GM19043 (cell line): ENCODE measurements around the gene FOXP4.

ENCODE experiments used
- ATAC-seq: cut with Tn5 transposase; IDR thresholded peaks from one replicate; pipeline ENCODE4 v1.9.1; 2021; ENCODE audit warnings: low read depth; ENCODE audit not compliant: unreplicated experiment

FOXP4 gene

DNA sequence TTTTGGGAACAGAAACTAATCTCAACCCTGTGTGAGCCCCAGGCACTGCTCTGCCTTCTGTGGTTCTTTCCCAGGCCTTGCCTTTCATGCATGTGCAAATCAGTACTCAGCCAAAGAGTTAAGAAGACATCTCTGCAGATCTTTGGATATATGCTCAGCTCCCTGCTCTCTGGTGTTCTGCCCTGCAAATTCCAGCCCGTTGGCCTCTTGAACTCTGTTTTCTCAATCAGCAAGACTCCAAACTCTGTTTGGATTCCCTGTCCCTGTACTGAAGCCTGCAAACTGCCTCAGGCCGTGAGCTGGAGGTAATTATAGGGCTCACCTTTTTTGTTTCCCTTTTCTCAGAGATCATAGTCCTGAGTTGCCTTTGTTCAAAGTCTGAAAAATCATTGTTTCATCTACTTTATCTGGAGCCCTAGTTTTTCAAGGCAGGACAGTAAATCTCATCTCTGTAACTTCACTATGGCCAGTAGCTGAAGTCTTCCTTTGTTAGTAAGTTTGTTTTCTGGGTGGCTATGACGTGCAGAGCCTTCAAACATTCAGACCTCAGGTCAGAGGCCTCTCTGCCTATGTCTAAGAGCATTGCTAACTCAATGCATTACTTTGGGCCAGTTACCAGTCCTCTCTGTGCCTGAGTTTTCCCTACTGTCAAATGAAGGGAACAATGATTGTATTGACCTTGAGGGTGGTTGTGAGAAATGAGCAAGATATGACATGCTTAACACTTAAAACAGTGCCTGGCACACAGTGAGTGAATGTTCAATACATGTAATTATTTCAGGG is 76.2 kb downstream of the FOXP4 start:
- no peak for ATAC-seq

DNA sequence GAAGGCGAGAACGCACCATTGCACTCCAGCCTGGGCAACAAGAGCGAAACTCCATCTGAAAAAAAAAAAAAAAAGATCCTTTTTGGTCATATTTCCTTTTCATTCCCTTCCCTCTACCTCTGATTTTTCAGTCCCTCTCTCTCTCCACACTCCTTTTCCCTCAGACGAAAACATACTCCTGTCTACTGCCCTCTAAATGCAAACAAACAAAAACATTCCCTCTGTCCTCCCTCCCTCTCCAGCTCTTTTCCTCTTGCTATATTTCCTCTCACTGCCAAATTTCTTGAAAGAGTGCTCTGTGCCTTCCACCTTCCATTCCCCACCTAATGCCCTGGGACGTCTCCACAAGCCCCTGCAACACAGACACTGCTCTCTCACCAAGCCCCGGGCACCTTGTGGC is 77.1 kb downstream of the FOXP4 start:
- ATAC-seq, result no peak

DNA sequence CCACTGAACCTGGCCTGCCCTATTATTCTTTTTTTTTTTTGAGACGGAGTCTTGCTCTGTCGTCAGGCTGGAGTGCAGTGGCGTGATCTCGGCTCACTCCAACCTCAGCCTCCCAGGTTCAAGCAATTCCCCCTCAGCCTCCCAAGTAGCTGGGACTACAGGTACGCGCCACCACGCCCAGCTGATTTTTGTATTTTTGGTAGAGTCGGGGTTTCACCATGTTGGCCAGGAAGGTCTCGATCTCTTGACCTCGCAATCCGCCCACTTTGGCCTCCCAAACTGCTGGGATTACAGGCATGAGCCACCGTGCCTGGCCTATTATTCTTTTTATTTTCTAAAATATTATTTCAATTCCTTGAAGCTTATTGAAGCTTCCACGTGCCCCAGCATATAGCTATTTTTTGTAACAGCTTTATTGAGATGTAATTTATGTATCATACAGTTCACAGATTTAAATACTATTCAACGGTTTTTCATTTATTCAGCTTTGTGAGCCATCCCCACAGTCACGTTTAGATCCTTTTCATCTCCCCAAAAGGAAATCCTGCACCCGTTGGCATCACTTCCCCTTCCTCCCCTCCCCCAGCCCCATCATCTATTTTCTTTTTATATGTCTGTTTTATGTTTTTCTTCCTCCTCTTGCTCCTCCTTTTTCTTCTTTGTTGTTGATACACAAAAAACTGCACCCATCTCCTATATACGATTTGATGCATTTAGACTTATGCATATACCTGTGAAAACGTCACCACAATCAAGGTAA is 78.6 kb downstream of the FOXP4 start:
- no peak for ATAC-seq

- ATAC-seq, result no peak
Measured at GRCh38 chr6:41625442-41625841, 79.3 kb downstream of the FOXP4 start.

DNA sequence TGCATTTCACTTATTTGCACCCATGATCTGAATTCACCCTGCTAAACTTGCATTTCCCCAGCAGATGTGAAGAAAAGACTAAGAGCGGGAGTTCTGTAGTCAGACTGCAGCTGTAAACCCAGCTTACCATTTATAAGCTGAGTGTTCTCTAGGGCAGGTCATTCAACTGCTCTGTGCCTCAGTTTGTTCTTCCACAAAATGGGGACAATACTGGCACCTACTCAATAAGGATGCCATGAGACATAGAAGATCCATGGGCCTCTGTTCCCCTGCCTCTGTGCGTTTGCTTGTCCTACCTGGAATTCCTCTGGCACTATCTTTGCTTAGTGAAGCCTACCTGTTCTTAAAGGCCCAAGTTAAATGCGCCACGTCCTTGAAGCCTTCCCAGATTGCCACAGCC is 79.8 kb downstream of the FOXP4 start:
- no peak for ATAC-seq

GRCh38 chr6:41626917-41627316 is 80.7 kb downstream of the FOXP4 start:
- ATAC-seq, result no peak

DNA sequence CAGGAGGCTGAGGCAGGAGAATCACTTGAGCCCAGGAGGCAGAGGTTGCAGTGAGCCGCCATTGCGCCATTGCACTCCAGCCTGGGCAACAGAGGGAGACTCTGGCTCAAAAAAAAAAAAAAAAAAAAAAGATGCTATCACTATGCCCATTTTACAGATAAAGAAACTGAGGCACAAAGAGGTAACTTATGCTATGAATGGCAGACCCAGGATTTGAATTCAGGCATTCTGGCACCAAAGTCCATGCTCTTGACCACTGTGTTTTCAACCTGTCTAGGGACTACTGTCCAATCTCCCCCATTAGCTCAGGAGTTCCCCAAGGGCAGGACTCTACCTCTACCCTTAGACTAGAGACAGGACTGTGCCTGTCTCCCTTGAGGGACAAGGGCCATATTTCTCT is 82.9 kb downstream of the FOXP4 start:
- no peak for ATAC-seq

GRCh38 chr6:41630069-41630468 is 83.9 kb downstream of the FOXP4 start:
- ATAC-seq, result no peak

DNA sequence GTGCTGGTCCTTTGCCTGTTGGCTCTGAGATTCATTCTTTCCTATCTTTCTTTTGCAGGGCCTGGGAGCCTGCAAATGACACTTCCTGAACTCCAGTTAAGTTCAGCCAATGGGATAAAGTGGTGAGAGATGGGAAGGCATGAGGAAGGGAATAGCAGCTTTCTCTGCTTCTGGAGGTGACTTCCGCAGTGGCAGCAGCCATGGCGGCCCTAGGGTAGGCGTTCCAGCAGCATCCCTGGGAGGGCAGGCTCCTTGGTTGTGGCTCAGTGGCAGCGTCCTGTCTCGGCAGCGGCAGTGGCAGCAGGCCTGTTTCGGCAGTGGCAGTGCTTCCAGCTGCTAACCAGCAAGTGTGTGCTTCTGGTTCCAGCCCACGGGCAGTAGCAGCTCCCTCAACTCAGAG is 84.8 kb downstream of the FOXP4 start:
- no peak for ATAC-seq

DNA sequence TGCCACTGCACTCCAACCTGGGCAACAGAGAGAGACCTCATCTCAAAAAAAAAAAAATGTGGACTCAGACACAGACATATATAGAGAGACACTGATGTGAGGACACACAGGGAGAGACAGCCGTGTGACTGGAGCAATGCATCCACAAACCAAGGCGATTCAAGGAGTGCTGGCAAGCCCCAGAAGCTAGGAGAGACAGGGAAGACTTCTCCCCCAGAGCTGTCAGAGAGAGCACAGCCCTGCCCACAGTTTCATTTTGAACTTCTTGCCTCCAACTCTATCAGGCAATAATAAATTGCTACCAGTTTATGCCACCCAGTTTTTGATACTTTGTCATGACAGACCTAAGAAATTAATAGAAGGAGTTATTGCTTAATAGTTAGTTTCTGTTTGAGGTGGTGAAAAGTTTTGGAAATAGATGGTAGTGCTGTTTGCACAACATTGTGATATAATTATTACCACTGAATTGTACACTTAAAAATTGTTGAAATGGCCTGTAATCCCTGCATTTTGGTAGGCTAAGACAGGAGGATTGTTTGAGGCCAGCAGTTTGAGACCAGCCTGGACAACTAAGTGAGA is 87.0 kb downstream of the FOXP4 start:
- no peak for ATAC-seq

GRCh38 chr6:41634657-41635056 is 88.5 kb downstream of the FOXP4 start:
- no peak for ATAC-seq

DNA sequence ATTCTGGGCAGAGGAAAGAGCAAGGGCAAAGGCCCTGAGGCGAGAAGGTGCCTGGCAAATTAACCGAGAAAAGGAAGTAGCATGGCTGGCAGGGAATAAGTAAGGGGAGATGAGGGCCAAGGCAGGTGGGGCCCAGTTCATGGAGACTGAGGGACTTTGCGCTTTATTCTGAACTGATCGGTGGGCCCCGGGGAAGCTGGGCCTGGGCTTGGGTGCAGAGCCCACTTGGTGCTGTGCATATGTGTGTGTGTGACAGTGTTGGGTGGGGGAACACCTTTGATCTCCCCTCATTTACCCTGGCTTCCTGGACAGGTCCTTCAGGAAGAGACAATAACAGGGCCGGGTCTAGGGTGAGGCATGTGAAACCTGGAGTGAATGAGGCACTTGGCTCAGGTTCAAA is 89.2 kb downstream of the FOXP4 start:
- no peak for ATAC-seq

DNA sequence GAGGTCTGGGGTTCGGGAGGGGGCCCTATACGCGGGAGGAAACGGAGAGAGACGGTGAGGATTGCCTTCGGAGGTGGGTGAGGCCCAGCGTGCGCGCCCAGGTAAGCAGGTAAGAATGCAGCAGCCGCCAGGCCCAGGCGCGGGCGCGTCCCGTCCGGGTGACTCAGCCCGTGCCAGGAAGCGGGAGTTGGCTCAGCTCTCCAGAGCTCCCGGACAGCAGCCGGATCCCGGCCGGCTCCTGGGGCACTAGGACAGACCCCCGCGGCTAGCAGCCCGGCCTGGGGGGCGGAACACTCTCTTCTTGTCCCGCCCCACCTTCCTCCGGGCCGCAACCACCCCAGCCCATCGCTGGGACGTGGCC is 90.6 kb downstream of the FOXP4 start:
- no peak for ATAC-seq

DNA sequence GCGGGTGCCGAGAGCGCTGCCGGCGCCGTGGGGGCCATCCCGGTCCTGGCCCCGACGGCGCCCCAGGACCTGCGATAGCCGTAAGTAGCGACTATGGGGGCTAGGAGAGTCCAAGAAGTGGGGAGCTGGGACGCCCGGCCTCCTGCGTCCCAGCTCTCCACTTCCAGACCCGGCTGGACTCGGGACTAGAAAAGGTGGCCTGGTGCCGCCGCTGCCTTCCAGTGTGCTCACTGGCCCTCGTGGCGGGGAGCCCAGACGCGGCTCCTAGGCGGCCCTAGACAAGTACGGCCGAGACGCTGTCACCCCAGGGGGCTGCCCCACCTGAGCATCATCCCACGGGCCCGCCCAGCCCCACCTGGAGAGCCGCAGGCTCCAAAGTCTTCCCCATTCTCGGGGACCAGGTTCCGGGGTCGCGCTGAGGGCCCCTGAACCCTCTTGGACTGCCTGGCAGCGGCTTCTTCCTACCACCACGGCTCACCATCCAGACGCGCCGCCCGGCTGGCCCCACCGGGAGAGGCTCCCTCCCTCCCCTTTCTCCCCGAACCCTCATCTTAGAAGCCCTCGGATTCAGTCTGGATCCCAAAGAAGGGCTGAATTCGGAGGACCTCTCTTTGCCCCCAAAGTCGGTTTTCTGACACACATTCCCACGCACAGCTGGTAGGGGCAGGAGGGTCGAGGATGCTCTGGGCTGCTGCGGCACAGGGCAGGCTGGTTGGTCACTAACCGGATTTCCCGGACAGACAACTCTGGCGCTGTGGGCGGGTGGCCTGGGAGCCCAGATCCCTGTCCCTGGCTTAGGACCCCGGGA is 91.2 kb downstream of the FOXP4 start:
- ATAC-seq, result no peak

- ATAC-seq, result no peak
Measured at GRCh38 chr6:41638002-41638934, 92.1 kb downstream of the FOXP4 start, which contains the start of gene MDFI. Gene MDFI, plus strand, starts transcription at chr6:41638468. Its CDS starts 282 bp downstream, at chr6:41638750.

DNA sequence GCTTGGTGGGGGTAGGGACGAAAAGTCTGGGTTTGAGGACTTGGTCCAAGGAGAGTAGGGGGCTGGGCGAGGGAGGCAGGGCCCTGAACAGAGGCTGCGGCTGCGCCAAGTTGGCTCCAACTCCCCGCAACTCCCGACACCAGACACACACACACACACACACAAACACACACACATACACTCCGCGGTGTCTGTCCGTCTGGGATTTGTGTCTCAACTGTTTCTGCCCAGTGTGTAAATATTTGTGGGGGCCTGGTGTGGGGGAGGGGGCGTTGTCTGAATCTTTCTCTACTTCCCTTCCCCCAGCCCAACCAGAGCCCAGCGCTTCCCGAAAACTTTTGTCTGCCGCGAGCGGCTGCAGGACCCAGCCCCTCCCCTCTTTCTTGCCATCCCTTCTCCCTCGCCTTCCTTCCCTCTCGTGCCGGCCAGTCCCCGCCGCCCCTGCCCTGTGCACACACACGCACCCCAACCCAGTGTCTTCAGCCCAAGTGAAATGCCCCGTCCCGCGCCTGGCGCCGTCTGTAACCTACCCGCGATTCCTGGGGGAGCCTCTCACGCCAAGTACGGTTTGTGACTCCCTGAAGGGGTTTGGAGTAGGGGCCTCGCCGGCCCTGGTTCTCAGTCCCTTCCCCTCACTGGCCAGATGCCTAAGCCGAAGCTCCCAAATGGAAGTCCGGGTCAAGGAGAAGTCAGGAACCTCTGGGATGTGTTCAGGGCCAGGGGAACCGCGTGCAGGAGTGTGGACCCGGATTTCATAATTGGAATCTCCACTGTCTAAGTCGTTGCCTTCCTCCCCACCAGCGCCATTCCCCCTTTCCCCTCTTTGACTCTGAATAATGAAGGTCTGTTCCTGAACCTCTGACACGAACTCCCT is 93.0 kb downstream of the FOXP4 start:
- no peak for ATAC-seq

- no peak for ATAC-seq
Measured at GRCh38 chr6:41639809-41640371, 93.7 kb downstream of the FOXP4 start.

- no peak for ATAC-seq
Measured at GRCh38 chr6:41640426-41640825, 94.2 kb downstream of the FOXP4 start.
